Kidney (tissue), 14 donors: Measurements from ENCODE around the gene ANKS1A. TPM values are rescaled to one million over a fixed set of nuclear protein-coding genes. Genes with fewer than 3 reads are reported as not detected.

Source experiments
- DNase-seq, 5 donors: peaks; one replicate each; pipeline ENCODE4 v3.0.0-alpha.2; 2013 to 2020
- FAIRE-seq: peaks from 2 replicates; lab custom pipeline; 2012; peaks lifted over from hg19 to GRCh38; lab: Jason Lieb, UNC
- H3K27ac ChIP-seq, 2 donors: one replicate each; pipeline ENCODE4 v1.7.0; 2013; ENCODE audit warnings: low read depth in 2 of 2, low read length in 2 of 2, inconsistent platforms in 1 of 2
- H3K27me3 ChIP-seq: one replicate; pipeline ENCODE4 v1.7.1; 2013; ENCODE audit warnings: low read length, inconsistent platforms; ENCODE audit not compliant: control insufficient read depth, insufficient read depth
- H3K36me3 ChIP-seq, 3 donors: one replicate each; pipeline versions ENCODE4 v1.7.0 to v1.7.1; 2013; ENCODE audit warnings: low read length in 3 of 3, control low read depth in 1 of 3, inconsistent platforms in 1 of 3; ENCODE audit not compliant: insufficient read depth in 3 of 3, control insufficient read depth in 2 of 3
- H3K4me1 ChIP-seq, 3 donors: one replicate each; pipeline versions ENCODE4 v1.7.0 to v1.7.1; 2013; ENCODE audit warnings: low read length in 3 of 3, inconsistent platforms in 1 of 3, low read depth in 1 of 3; ENCODE audit not compliant: control insufficient read depth in 2 of 3, insufficient read depth in 2 of 3
- H3K4me3 ChIP-seq, 3 donors: one replicate each; pipeline versions ENCODE4 v1.7.0 to v1.8.1; 2013; ENCODE audit warnings: low read length in 3 of 3, control low read depth in 1 of 3, inconsistent platforms in 1 of 3
- H3K9ac ChIP-seq, 3 donors: one replicate each; pipeline versions ENCODE4 v1.7.0 to v1.7.1; 2013; ENCODE audit warnings: low read length in 3 of 3, control low read depth in 1 of 3, inconsistent platforms in 1 of 3
- H3K9me3 ChIP-seq, 3 donors: one replicate each; pipeline versions ENCODE4 v1.7.0 to v1.7.1; 2013; ENCODE audit warnings: low read length in 3 of 3, control low read depth in 1 of 3, inconsistent platforms in 1 of 3; ENCODE audit not compliant: control insufficient read depth in 2 of 3, insufficient read depth in 1 of 3
- intact Hi-C: fragments of 100-400 bp; cut with DNase I; formaldehyde crosslinking; loops from one replicate; pipeline ENCODE4 v1.11.1; 2022
- polyA plus RNA-seq: library from polyadenylated mRNA; stranded (reverse); fragments of 350-450 nt; fragmentation: Illumina TruSeq; extraction: RNeasy Lipid Tissue Mini Kit (QIAGEN cat#74804); gene quantifications from one replicate; pipeline ENCODE4 v1.2.3, GENCODE V29; 2014; ENCODE audit warnings: low read depth, low replicate concordance; ENCODE audit not compliant: insufficient read depth
- total RNA-seq: library from RNA; stranded (reverse); fragmentation: NEBNext Ultra II Directional; extraction: Animal tissue kit (Norgen Biotek cat#: 25700); gene quantifications from one replicate; pipeline ENCODE4 v1.2.1, GENCODE V29; 2021
- TF ChIP-seq, protein P1 (sequence below): IDR thresholded peaks from 3 replicates; pipeline ENCODE4 v1.5.1; 2012; ENCODE audit warnings: mild to moderate bottlenecking, moderate library complexity, borderline replicate concordance; ENCODE audit not compliant: insufficient read depth; ENCODE audit errors: extremely low read depth
- donor health status: control.
- donor health status: control.
- donor health status: control.
- donor health status: control.
- donor health status: control.
- donor health status: DM: yes; HTN: yes; CAD: no.
- donor health status: Normal renal cell carcinoma (clear cell type).

The ANKS1A gene
- total and polyA plus RNA-seq, 2 donors from 2014 or later, result 9.4 to 25.9 TPM

DNA sequence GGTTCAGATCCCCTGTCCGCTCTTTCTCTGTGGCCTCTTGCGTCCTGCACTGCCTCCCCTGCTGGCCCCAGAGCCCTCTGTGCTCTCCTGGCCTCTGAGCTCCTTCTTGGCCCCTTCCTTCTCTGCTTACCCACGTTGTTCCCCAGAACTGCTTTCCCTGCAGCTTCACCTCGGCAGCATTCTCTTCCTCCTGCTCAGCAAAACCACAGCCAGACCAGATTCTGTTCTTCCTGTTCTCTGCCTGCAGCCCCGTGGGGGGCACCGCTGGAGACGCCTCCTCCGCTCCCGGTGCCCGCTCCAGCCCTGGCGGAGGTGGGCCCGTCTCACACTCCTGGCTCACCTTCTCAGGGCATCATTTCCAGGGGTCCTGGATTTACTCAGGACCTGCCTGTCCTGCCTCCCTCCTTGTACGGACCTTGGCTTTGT lies 192.4 kb downstream of the ANKS1A start:
- Histone ChIP-seq H3K9me3 (no peaks in the 10 kb centered on the region), H3K27me3 (no peaks in the 10 kb centered on the region), H3K27ac (peak overlapping the region in 1 of 2 donors; percentile 71), H3K4me1 (peaks cover 0 to 9% (median 6%) of the 10 kb centered on the region in 3 donors), H3K36me3 (peaks cover 3 to 29% (median 22%) of the 10 kb centered on the region in 3 donors), H3K9ac (peak overlapping the region in 1 of 3 donors; percentile 40), H3K4me3 (no peak overlapping the region)
- DNase-seq (peak in 1 of 5 donors; percentile 20), FAIRE-seq (no peak)
- TF ChIP-seq, protein P1, sequence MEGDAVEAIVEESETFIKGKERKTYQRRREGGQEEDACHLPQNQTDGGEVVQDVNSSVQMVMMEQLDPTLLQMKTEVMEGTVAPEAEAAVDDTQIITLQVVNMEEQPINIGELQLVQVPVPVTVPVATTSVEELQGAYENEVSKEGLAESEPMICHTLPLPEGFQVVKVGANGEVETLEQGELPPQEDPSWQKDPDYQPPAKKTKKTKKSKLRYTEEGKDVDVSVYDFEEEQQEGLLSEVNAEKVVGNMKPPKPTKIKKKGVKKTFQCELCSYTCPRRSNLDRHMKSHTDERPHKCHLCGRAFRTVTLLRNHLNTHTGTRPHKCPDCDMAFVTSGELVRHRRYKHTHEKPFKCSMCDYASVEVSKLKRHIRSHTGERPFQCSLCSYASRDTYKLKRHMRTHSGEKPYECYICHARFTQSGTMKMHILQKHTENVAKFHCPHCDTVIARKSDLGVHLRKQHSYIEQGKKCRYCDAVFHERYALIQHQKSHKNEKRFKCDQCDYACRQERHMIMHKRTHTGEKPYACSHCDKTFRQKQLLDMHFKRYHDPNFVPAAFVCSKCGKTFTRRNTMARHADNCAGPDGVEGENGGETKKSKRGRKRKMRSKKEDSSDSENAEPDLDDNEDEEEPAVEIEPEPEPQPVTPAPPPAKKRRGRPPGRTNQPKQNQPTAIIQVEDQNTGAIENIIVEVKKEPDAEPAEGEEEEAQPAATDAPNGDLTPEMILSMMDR, result no peak
- intact Hi-C loops, result no loop called here

- peak overlapping the region in 1 of 2 donors; percentile 71 for H3K27ac ChIP-seq
- FAIRE-seq, result no peak
Observed at GRCh38 chr6:35082046-35082732, 193.1 kb downstream of the ANKS1A start.

DNA sequence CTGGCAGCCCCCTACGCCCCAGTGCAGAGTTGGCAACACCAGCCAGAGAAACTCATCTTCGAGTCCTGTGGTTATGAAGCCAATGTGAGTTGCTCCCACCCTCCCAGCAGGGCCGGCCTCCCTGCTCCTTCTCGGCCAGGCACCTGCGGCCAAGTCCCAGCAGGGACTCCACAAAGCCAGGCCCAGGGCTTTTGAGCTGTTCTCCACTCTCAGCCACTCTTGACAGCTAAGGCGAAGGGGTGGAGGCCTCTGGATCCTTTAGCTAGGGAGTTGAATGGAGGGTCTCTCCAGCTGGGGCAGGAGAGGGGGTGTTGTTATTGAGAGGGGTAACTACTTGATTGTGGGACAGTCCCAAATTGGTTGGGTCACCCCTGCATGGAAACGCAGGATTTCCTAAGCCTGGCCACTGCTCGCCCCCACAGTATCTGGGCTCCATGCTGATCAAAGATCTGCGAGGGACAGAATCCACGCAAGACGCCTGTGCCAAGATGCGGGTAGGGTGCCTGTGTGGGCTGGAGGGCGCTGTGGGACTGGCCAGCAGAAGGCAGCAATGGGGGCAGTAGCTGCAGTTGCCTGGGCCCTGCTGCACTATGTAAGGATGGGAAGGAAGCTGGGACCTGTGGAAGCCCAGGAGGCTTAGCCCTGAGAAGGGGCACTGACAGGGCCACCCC lies 193.8 kb downstream of the ANKS1A start:
- Histone ChIP-seq H3K4me3 (no peak overlapping the region), H3K27me3 (no peaks in the 10 kb centered on the region), H3K36me3 (peaks cover 3 to 34% (median 28%) of the 10 kb centered on the region in 3 donors), H3K4me1 (peaks cover 0 to 10% (median 6%) of the 10 kb centered on the region in 3 donors), H3K27ac (peak overlapping the region in 1 of 2 donors; percentile 1), H3K9me3 (no peaks in the 10 kb centered on the region), H3K9ac (no peak overlapping the region)
- TF ChIP-seq, protein P1, result no peak
- peak in 1 of 5 donors; percentile 19 for DNase-seq
- no peak for FAIRE-seq
- intact Hi-C loops, result no loop called here

More at GRCh38 chr6:35082046-35082732, 193.1 kb downstream of the ANKS1A start:
- no peaks in the 10 kb centered on the region for H3K9me3 ChIP-seq
- peak in 1 of 5 donors; percentile 24 for DNase-seq
- TF ChIP-seq, protein P1, result no peak
- intact Hi-C loops, result no loop called here
- no peak overlapping the region for H3K4me3 ChIP-seq
- peaks cover 3 to 33% (median 23%) of the 10 kb centered on the region in 3 donors for H3K36me3 ChIP-seq
- peaks cover 0 to 9% (median 6%) of the 10 kb centered on the region in 3 donors for H3K4me1 ChIP-seq
- no peak overlapping the region for H3K9ac ChIP-seq
- no peaks in the 10 kb centered on the region for H3K27me3 ChIP-seq
